ENCODE data around the gene TOP2B.

Gene TOP2B

DNA sequence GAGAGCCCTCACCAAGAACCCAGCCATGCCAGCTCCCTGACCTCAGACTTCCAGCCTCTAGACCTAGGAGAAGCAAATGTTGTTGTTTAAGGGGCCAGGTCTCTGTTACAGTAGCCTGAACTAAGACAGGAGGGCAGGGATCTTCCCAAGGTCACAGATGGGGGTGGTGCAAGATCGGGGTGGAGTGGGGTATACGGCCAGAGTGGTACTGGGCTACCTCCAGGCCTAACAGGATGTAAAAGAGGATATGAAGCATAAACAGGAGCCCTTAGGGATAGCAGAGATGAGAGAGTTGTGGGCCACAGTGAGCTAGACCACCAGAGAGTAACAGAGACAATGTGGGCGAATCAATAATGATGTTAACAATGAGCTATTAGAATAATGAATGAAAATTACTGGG is 82.9 kb downstream of the TOP2B start:
- DNase-seq, result no peak

DNA sequence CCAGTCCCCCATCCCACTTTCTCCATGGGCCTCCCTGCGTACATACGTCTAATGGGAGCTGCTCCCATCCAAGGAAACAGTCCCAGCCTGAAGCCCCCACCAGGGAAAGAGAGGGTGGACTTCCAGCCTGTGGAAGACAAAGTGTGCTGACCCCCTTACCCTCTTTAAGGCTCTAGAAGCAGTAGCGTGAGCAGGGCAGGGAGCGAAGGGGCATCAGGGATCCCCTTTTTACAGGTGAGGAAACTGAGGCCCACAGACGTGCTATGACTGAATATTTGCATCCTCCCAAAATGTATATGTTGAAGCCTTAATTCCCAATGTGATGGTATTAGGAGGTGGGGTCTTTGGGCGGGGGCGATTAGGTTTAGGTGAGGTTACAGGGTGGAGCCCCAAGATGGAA is 83.4 kb downstream of the TOP2B start:
- no peak for DNase-seq

DNA sequence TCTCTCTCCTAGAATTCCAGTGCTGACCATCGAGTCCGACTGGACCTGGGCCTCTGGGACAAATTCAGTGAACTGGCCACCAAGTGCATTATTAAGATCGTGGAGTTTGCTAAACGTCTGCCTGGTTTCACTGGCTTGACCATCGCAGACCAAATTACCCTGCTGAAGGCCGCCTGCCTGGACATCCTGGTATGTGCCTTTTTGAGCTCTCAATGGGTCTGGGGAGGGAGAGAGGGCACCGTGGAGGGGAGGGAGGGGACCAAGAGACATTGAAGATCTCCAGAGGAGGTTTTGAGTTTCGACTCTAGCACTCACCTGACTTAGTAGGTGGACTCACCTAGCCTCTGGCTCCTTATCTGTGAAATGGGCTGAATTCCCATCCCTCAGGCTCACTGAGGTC is 84.2 kb downstream of the TOP2B start:
- DNase-seq, result no peak

DNA sequence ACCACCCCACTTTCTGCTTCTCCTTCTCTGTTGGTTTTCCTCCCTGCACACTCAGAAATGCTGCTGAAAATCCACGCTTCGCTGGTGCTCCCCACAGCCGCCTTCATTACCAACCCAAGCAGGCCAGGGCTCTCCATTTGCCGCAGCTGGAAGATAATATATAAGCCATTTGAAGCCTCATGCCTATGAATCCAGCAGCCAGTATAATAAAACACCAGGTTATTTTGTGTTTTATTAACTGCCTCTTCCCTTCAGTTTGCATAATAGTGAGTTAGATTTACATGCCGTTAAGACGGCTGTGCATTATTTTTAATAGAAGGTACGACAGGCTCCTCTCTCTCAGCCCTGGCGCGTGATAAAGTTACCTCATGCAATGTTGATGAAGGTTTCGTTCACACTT is 86.6 kb downstream of the TOP2B start:
- DNase-seq, result no peak

DNA sequence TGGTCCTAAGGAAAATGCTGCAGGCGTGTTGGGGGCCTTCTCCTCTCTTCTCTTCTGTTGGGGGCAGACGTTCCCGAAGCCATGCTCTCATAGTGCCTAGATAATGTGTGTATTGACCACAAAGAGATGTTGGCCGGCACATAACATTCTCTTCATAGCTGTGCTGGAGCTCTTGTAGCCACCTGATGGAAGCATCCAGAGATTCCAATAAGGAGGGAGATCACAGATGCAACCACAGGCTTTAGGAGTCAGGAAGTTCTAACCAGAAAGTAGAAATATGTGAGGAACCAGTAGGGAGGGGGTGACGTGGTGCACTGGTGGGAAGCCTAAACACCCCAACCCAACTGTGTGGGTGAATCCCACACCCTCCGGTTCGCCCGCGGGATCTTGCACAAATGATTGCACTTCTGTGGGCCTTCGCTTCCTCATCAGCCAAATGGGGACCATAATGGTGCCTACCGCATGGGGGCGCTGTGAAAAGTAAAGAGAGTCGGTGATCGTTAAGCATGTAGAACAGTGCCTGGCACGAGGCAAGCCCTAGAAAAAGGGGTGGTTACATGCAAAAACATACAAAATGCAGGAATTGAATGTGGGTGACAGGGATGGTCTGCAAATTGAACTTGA is 87.8 kb downstream of the TOP2B start:
- no peak for DNase-seq

DNA sequence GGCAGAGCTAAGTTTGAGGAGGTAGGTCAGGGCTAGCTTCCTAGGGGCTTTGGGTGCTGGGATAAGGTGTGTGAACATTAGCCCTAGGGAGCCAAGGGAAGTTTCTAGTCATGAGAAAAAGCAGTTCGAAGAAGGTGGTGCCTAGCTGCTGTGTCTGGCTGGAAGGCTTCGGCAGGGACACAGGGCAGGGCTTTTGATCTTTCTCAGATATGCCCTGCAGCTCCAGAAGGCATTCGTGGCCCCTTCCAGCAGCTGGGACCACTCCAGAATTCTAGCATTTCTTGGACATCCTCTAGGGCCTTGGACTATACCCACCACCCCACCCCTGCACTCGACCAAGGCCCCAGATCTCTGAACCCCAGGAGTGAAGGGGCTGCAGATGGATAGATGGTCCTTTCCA is 88.6 kb downstream of the TOP2B start:
- DNase-seq, result no peak

DNA sequence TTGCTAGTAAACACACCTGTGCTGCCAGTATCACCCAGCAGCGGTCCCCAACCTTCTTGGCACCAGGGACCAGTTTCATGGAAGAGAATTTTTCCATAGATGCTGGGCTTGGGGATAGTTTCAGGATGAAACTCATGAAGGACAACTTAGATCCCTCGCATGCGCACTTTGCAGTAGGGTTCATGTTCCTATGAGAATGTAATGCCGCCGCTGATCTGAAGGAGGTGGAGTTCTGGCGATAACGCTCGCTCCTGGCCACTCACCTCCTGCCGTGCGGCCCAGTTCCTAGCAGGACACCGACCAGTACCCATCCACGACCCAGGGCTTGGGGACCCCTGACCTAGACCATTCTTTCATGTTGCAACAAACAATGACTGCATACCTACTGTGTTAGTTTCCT is 89.7 kb downstream of the TOP2B start:
- DNase-seq, result no peak

DNA sequence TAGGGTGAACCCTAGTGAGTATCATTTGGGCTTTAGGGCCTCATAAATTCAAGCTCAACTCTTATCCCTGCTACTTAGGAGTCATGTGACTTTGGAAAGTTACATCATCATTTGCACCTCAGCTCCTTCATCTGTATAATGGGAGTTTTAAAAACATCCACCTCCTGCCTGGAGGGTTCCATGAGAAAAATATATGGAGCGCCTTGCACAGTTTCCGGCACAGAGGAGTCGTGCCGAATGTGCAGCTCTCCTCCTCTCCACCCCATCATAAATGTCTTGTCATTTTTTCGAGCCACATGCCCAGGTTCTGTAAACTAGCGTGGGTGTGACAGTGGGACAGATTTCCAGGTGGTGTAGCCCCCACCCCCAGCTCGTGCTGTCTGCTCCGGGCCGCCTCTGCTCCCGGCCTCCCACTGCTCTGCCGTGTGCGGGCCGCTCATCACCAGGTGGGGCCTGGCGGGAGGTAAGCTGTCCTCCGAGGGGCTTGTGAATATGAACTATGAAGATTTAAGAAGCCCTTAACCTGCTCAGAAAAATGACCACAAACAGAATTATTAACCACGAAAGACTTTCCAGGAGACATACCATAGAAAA is 90.4 kb downstream of the TOP2B start:
- no peak for DNase-seq

DNA sequence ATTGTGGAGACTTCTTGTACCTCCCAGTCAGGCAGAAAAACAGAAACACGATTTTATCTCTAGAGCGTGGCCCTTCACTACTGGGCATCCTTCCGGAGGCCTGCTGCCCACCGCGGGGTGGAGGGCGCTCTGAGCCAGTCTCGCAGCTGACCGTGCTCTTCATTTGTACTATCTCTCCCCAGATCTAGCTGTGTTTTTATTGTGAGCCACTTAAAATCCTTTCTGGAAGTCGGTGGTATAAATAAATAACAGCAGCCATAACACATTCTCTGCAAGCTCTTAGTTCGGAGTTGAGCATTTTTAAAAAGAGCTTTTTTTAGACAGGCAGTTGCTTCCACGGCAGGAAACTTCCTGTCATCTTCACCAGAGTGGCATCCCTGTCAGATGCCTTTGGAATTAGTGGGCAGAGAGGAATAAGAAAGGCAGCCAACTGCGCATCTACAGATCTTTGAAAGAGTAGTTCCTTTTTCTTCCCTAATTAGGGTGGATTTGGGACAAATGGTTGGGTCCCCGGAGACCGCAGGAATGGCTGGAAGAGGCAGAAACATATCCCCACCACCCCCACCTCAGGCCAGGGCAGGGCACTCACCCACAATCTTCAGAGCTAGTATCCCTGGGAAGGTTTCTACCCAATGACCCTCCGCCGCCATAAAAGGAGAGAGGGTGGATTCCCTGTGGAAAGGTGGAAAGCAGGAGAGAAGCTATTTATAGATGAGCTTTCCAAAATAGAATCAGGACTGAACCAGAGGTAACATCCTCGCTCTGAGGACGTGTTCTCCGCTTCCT is 91.1 kb downstream of the TOP2B start:
- DNase-seq, result no peak

DNA sequence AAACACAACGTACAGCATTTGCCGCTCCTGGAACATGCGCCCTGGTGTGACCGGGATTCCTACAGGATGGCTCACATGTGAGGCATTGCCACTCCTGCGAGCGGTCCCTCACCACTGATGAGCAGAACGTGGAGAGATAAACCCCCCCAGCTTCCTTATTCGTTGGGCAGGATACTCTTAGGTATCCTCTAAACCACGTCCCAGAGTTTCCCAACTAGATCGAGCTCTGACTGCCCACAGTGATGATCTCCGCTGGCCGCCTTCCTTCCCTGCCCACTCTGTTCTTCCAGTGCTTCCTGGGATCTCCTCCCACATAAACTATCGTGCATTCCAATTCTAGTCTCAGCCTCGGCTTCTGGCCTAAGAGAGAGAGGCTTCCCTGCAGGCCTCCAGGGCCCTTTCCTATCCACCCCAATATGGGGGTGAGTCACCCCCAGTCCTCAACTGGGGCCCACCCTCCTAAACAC is 91.8 kb downstream of the TOP2B start:
- DNase-seq, result no peak

DNA sequence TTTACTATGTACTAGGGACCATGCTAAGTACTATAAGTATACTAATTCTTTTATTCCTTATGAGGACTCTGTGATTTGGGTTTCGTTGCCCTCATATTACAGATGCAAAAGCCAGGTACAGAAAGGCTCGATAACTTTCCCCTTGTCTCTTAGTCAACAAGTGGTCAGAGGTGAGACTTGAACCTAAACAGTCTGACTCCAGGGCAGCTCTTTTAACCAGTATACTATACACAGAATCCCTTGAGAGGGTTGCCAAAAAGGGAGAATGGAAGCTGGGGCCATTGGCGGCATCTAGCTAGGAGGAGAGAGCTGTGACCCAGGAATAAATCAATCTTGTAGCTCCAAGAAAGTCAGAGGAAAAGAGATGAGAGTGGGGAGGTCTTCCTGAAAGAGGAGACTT is 92.4 kb downstream of the TOP2B start:
- no peak for DNase-seq

DNA sequence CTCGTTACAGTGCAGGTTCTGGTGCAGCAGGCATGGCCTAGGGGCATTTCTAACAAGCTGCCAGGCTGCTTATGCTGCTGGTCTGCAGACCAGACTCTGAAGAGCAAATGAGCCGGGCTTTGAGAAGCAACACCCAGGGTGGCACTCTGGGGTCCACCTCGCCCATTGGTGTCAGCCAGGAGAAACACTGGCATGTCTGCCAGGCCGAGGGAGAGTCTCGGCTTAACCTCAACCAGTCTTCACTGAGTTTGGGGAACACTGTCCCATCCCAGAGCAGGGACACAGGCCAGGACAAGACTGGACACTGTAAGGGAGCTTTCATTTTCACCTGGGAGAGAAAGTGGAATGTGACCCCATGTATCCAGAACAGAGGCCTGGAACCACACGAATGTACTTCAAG is 93.4 kb downstream of the TOP2B start:
- no peak for DNase-seq

DNA sequence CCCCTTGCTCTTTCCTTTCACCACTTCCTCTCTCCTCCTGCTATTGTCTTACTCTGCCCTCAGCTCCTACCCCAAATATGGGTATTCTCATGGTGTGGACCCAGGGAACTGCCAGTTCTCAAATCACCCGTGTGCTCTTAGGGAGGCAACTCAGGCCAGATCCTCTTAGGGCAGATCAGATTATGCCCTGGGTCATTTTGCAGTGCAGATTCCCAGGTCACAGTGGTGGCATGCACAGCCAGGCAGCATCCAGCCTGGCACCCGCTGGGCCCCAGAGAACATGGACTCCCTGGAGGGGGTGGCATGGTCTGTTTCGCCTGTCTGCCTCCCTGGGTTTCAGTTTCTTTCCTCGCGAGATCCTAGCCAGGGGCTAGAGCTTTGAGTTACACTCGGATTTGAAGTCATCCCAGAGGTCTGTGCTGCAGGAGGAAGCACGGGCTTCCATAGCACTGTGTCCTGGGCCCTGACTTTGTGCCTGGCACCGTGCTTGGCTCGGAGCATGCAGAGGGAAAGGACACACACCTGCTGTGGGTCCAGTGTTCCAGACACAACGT is 96.1 kb downstream of the TOP2B start:
- DNase-seq, result no peak

DNA sequence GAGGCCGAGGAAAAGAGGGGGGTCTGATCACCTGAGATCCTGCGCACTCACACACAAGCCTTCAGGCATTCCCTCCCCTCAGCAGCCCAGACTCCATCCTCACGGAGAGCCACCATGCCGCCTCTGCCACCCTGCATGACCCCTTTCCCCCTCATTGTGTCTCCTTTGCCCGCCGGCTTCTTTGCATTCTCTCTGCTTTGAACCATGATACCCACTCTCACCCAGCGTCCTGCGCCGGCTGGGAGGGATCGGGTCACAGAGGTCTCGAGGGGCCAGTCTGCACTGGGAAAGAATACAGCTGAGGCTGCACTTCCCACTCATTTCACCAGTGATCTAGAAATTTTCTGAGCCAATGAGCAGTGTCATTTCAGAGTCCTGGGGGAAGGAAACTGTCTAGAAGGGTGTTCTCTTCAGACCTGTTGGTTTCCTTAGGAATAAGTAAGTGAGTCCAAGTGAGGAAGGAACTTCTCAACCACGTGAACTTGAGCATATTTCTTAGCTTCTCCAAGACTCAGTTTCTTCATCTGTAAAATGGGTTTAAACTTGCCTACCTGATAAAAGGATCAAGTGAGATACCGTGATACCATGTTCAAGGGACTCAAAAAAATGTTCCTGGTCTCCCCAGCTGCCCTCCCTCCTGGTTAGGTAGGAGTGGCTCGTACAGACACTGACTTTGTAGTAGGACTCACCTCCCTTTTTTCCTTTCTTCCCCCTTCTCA is 96.7 kb downstream of the TOP2B start:
- no peak for DNase-seq

DNA sequence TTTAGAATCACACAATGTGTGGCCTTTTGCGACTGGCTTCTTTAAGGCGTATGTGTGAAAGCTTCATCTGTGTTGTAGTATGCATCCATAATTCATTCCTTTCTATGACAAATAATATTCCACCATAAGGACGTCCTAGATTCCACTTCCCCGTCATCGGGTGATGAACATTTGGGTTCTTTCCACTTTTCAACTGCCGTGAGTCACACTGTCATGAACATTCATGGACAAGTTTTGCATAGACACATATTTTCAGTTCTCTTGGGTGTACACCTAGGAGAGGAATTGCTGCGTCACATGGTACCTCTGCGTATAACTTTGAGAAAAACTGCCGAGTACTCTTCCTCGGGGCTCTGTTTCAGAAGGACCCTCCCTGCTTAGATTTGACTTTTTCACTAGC is 97.3 kb downstream of the TOP2B start:
- no peak for DNase-seq

DNA sequence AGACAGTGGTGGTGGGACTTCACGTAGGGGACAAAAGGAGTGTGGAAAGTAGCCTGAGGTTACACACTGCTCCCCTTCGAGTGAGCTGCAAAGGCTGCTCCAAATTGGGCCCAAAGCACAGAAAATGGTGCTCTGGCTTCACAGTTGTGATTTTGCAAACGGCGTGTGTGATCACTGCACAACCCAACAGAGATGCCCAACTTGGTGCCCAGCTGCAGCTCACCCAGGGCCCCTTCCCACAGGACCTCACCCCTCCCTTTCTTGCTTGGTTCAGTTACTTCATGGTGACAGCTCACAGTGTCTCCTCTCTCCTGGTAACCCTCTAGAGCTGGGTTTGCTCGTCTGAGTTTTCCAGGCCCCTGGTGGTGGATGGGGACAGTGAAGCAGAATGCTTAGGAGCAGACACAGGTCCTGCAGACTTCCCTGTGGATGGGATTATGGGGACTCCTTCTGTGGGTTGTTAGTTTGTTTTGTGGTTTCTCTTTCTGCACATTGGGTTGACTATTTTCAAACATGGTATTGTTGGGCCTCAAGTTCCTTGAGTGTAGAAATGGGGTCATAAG is 98.3 kb downstream of the TOP2B start:
- no peak for DNase-seq

DNA sequence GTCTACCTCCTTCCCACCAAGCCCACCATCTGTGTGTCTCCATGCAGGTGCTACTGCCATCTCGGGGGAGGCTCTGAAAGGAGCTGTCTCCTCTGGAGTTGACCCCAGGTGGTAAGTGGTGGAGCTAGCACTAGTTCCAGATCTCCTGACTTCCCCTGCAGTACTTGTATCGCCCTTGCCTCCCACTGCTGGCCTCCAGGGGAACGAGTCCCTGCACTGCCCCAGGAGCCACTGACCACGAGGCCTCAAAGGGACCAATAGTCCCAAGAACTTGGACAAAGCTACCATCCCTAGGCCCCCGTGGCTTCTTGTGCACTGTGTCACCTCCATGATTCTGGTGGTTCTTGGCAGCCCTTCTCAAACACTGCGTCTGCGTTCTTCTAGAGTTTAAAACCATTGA is 98.9 kb downstream of the TOP2B start:
- no peak for DNase-seq

DNA sequence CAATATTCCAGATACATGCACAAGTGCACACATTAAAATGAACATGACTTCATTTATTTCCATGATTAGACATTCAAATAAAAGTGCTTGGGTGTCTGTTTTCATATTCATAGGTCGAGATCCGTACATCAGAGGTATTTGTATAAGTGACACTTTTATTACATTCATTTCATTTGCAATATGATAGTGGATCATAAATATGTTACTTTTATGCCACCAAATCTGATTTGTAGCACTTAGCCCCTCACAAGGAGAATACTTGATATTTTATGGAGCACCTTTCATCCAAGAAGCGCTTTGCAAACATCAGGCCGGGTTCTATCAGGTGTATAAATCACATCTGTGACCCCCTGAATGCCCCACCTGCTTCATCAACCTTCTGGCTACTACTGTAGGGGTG is 100.6 kb downstream of the TOP2B start:
- no peak for DNase-seq

DNA sequence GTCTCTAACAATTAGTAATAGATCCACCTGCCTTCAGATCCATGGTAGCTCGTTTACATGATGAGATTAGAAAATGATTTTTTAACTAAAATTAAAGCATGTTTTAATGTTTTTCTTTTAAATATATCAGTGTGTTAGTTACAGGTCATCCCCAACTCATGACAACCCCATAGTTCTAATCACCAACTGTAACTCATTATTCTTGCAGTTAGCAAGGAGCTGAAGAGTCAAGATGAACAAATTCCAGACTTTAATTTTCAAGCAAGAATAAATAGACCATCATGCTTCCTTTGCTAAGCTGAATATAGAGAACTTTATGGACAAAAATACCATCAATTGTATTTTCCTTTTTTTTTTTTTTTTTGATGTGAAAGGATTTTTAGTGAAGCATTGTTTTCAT is 101.1 kb downstream of the TOP2B start:
- DNase-seq, result no peak

DNA sequence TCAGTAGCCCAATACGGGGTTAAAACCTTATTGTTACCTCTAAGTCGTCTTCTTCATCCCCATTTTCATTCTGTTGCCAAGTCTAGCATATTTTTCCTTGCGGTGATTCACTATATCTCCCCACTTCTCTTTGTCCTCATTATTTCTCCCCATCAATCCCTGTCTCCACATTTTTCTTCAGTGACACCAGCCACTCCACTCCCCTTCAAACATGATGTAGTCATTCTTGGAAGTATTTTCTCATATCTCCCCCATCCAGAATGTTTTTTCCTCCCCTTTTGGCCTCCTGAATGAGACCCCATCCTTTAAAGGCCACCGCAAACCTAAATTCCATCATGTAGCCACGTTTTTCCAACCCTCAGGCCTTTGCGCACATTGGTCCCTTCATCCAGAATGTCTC is 105.9 kb downstream of the TOP2B start:
- no peak for DNase-seq

DNA sequence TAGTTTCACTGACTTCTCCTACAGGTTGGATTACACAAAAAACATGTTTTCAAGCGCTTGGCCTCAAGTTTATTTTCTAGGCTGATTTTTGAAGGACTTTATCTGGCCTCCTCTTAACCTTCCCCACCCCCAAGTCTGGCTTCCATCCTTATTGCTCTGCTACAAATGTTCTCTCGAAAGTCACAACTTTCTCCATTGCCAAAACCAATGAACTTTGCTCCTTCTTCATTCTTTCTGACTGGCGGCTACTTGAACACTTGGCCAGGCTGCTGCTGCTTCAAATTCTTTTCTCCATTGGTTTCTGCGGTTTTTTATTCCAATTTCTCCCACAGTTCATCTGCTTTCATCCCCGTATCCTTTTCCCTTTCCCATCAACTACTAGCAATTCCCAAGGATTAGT is 106.6 kb downstream of the TOP2B start:
- DNase-seq, result no peak

DNA sequence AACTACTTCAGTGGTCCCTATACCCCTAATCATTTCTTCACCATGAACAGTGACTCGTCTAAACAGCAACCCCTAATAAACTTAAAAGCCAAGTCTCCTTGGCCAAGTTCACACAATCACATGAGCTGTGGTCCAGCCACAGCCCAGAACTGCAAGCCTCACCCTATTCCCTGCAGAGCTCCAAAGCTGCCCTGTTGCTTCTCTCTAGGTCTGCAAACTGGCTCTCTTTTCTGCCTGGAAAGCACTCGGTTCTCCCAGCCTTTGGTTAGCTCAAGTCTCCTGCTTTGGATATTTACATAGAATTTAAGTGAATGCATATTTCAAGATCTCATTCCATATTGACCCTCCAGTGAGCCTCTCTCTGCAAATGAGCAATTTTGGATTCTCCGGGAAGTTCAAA is 107.0 kb downstream of the TOP2B start:
- no peak for DNase-seq

DNA sequence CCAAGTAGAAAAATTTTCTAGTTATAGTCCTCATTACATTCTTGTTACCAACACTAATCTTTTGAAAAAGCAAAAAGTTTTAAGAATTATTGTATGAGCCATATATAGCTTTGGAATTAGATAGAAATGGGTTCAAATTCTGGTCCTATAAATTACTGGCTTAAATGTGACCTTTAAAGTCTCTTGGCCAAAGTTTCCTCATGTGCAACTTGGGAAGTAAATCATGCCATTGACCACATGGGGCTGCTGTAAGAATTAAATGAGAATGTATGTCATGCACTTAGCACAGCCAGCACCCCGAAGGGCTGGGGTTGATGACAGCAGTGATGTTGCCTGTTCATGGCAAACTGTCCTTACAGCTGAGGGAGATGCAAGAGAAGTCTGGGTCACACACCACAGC is 108.3 kb downstream of the TOP2B start:
- no peak for DNase-seq
